ENCODE data around the gene PPFIA1.

PPFIA1 gene

DNA sequence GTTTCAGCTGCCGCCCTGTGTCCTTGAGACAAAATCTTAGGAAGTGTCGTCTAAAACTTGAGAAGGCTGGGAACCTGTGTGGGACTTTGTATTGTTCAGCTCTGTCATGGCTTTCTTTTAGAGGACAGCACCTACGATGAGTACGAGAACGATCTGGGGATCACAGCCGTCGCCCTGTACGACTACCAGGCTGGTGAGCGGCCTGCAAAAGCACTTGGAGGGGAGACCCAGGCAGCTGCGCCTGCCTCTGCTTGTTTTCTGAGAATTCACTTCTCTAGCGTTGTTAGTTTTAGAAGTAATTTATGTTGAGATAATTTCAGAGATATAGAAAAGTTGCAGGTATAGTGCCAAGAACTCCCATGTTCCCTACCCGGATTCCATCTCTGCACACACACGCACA lies 163.0 kb downstream of the PPFIA1 start:
- Histone ChIP-seq H3K4me1 (ENCODE audit: control insufficient read depth, insufficient read depth, low read length) (peaks cover 13% of the 10 kb centered on the region; the same call in 1 of the 2 replicates), H3K27me3 (ENCODE audit: control insufficient read depth, insufficient read depth, low read length) (no peaks in the 10 kb centered on the region), H3K36me3 (ENCODE audit: control insufficient read depth, insufficient read depth, low read length) (peaks cover 95% of the 10 kb centered on the region), H3K4me3 (ENCODE audit: low read depth, low read length) (no peak overlapping the region), H3K9me3 (ENCODE audit: control insufficient read depth, insufficient read depth, low read depth, low read length) (no peaks in the 10 kb centered on the region), H3K9ac (ENCODE audit: low read length) (no peak overlapping the region), H3K27ac (ENCODE audit: low read depth, low read length) (no peak overlapping the region)
